Peyer's patch (tissue), 4 donors: ENCODE data around the gene ZNF605.

Experiments used
- CTCF ChIP-seq, 6 experiments: fragments of 450-650 bp in 4 of 6; fragments of 200-600 bp in 2 of 6; sonication (generic) in 1 of 6; IDR thresholded peaks; one replicate each; pipeline ENCODE4 v1.5.1; 2017 to 2019; ENCODE audit warnings: antibody characterized with exemption in 6 of 6, mild to moderate bottlenecking in 3 of 6, moderate library complexity in 1 of 6
- POLR2A ChIP-seq, 2 donors: fragments of 450-650 bp; IDR thresholded peaks; one replicate each; pipeline ENCODE4 v1.5.1; 2017; ENCODE audit warnings: antibody characterized with exemption in 2 of 2, mild to moderate bottlenecking in 2 of 2, moderate library complexity in 2 of 2

GRCh38 chr12:132949936-132950837, 5.9 kb downstream of the ZNF605 start:
- no peak for TF ChIP-seq CTCF (IDR thresholded peaks at IDR 0.05)
- TF ChIP-seq POLR2A (IDR thresholded peaks at IDR 0.05): no peak
